LoVo (cell line): Measurements from ENCODE around the gene KIAA1217.
A peak's percentile ranks its signal among the peaks of the same experiment; 100 is the strongest.

Experiments
- DNase-seq: peaks from one replicate; pipeline ENCODE4 v3.0.0-alpha.2; 2016; ENCODE audit warnings: low spot score

The KIAA1217 gene

GRCh38 chr10:24552346-24553016, 343.5 kb downstream of the KIAA1217 start:
- peak; percentile 75 for DNase-seq

- DNase-seq: no peak
Observed at GRCh38 chr10:24553051-24553612, 344.2 kb downstream of the KIAA1217 start.

- DNase-seq: no peak
Observed at GRCh38 chr10:24554036-24554435, 345.1 kb downstream of the KIAA1217 start.

GRCh38 chr10:24556126-24556749, 347.3 kb downstream of the KIAA1217 start:
- DNase-seq: no peak

- DNase-seq: peak; percentile 54
Observed at GRCh38 chr10:24556750-24557742, 348.1 kb downstream of the KIAA1217 start.

GRCh38 chr10:24561453-24561852, 352.5 kb downstream of the KIAA1217 start:
- DNase-seq: no peak

GRCh38 chr10:24568042-24568441, 359.1 kb downstream of the KIAA1217 start:
- DNase-seq: no peak

GRCh38 chr10:24569330-24569796, 360.4 kb downstream of the KIAA1217 start:
- no peak for DNase-seq

GRCh38 chr10:24569828-24570657, 361.1 kb downstream of the KIAA1217 start:
- no peak for DNase-seq

GRCh38 chr10:24570658-24571426, 361.9 kb downstream of the KIAA1217 start:
- no peak for DNase-seq

GRCh38 chr10:24571870-24572450, 363.0 kb downstream of the KIAA1217 start:
- no peak for DNase-seq

GRCh38 chr10:24574161-24574560, 365.2 kb downstream of the KIAA1217 start:
- no peak for DNase-seq

GRCh38 chr10:24574578-24575155, 365.7 kb downstream of the KIAA1217 start:
- no peak for DNase-seq

GRCh38 chr10:24575481-24576002, 366.6 kb downstream of the KIAA1217 start:
- DNase-seq: no peak

GRCh38 chr10:24579448-24579847, 370.5 kb downstream of the KIAA1217 start:
- no peak for DNase-seq

GRCh38 chr10:24579906-24580305, 371.0 kb downstream of the KIAA1217 start:
- DNase-seq: no peak

GRCh38 chr10:24589265-24589664, 380.3 kb downstream of the KIAA1217 start:
- DNase-seq: no peak

- DNase-seq: no peak
Observed at GRCh38 chr10:24590697-24591457, 381.9 kb downstream of the KIAA1217 start.
